HEK293 (cell line): ENCODE data around the gene PLEKHG2.

Source experiments
- BCL6B ChIP-seq: fragments of 450-650 bp; formaldehyde crosslinking; IDR thresholded peaks from 2 replicates; pipeline ENCODE4 v1.5.1; 2017; ENCODE audit warnings: missing biosample characterization, missing genetic modification characterization
- HIC1 ChIP-seq: fragments of 450-650 bp; formaldehyde crosslinking; IDR thresholded peaks from 2 replicates; pipeline ENCODE4 v1.5.1; 2016; ENCODE audit warnings: missing biosample characterization, missing genetic modification characterization
- IKZF3 ChIP-seq: fragments of 450-650 bp; IDR thresholded peaks from 2 replicates; pipeline ENCODE4 v1.5.0; 2018; ENCODE audit warnings: missing biosample characterization, mild to moderate bottlenecking, missing genetic modification characterization, moderate library complexity
- KLF16 ChIP-seq: fragments of 450-650 bp; formaldehyde crosslinking; IDR thresholded peaks from 2 replicates; pipeline ENCODE4 v1.5.1; 2017; ENCODE audit warnings: missing biosample characterization, missing genetic modification characterization
- PATZ1 ChIP-seq: fragments of 450-650 bp; formaldehyde crosslinking; IDR thresholded peaks from 2 replicates; pipeline ENCODE4 v1.5.1; 2016; ENCODE audit warnings: missing biosample characterization, missing genetic modification characterization
- PRDM1 ChIP-seq: fragments of 450-650 bp; formaldehyde crosslinking; IDR thresholded peaks from 2 replicates; pipeline ENCODE4; 2016; ENCODE audit warnings: missing biosample characterization, missing genetic modification characterization
- SALL2 ChIP-seq: fragments of 450-650 bp; formaldehyde crosslinking; IDR thresholded peaks from 2 replicates; pipeline ENCODE4 v1.5.0; 2017; ENCODE audit warnings: missing biosample characterization, mild to moderate bottlenecking, missing genetic modification characterization, borderline replicate concordance
- ZBTB11 ChIP-seq: fragments of 450-650 bp; formaldehyde crosslinking; conservative IDR thresholded peaks from 2 replicates; pipeline ENCODE4 v1.5.1; 2016; ENCODE audit warnings: low read depth, missing biosample characterization, missing genetic modification characterization
- ZBTB21 ChIP-seq: fragments of 450-650 bp; formaldehyde crosslinking; IDR thresholded peaks from 2 replicates; pipeline ENCODE4 v1.5.1; 2017; ENCODE audit warnings: missing biosample characterization, missing genetic modification characterization
- ZFP69B ChIP-seq: fragments of 450-650 bp; formaldehyde crosslinking; IDR thresholded peaks from 2 replicates; pipeline ENCODE4 v1.5.1; 2016; ENCODE audit warnings: missing biosample characterization, missing genetic modification characterization
- ZNF114 ChIP-seq: fragments of 450-650 bp; formaldehyde crosslinking; IDR thresholded peaks from 2 replicates; pipeline ENCODE4 v1.5.0; 2017; ENCODE audit warnings: missing biosample characterization, missing genetic modification characterization
- ZNF138 ChIP-seq: fragments of 450-650 bp; formaldehyde crosslinking; IDR thresholded peaks from 2 replicates; pipeline ENCODE4 v1.5.1; 2016; ENCODE audit warnings: missing biosample characterization, missing genetic modification characterization, borderline replicate concordance
- ZNF16 ChIP-seq: fragments of 450-650 bp; formaldehyde crosslinking; IDR thresholded peaks from 2 replicates; pipeline ENCODE4 v1.5.1; 2016; ENCODE audit warnings: low read depth, missing biosample characterization, missing genetic modification characterization
- ZNF175 ChIP-seq: fragments of 450-650 bp; formaldehyde crosslinking; IDR thresholded peaks from 2 replicates; pipeline ENCODE4 v1.5.1; 2016; ENCODE audit warnings: missing biosample characterization, missing genetic modification characterization
- ZNF223 ChIP-seq: fragments of 450-650 bp; formaldehyde crosslinking; IDR thresholded peaks from 2 replicates; pipeline ENCODE4 v1.5.1; 2016; ENCODE audit warnings: missing biosample characterization, missing genetic modification characterization
- ZNF366 ChIP-seq: fragments of 450-650 bp; formaldehyde crosslinking; conservative IDR thresholded peaks from 2 replicates; pipeline ENCODE4 v1.5.1; 2016; ENCODE audit warnings: missing biosample characterization, missing genetic modification characterization
- ZNF391 ChIP-seq: fragments of 450-650 bp; formaldehyde crosslinking; IDR thresholded peaks from 2 replicates; pipeline ENCODE4 v1.5.1; 2016; ENCODE audit warnings: low read depth, missing biosample characterization, missing genetic modification characterization, borderline replicate concordance
- ZNF513 ChIP-seq: fragments of 450-650 bp; IDR thresholded peaks from 2 replicates; pipeline ENCODE4 v1.5.1; 2018; ENCODE audit warnings: missing biosample characterization, missing genetic modification characterization
- ZNF530 ChIP-seq: fragments of 450-650 bp; formaldehyde crosslinking; IDR thresholded peaks from 2 replicates; pipeline ENCODE4 v1.5.1; 2016; ENCODE audit warnings: low read depth, missing biosample characterization, missing genetic modification characterization
- ZNF544 ChIP-seq: fragments of 450-650 bp; formaldehyde crosslinking; IDR thresholded peaks from 2 replicates; pipeline ENCODE4 v1.5.0; 2017; ENCODE audit warnings: missing biosample characterization, missing genetic modification characterization
- ZNF600 ChIP-seq: fragments of 450-650 bp; formaldehyde crosslinking; IDR thresholded peaks from 2 replicates; pipeline ENCODE4 v1.5.1; 2016; ENCODE audit warnings: missing biosample characterization, missing genetic modification characterization
- ZNF626 ChIP-seq: fragments of 450-650 bp; sonication (Bioruptor Pico); formaldehyde crosslinking; IDR thresholded peaks from 2 replicates; pipeline ENCODE4 v1.5.1; 2018; ENCODE audit warnings: missing biosample characterization, missing genetic modification characterization, inconsistent platforms
- ZNF629 ChIP-seq: fragments of 450-650 bp; formaldehyde crosslinking; IDR thresholded peaks from 2 replicates; pipeline ENCODE4 v1.5.1; 2017; ENCODE audit warnings: missing biosample characterization, missing genetic modification characterization
- ZNF670 ChIP-seq: fragments of 450-650 bp; formaldehyde crosslinking; IDR thresholded peaks from 2 replicates; pipeline ENCODE4 v1.5.1; 2016; ENCODE audit warnings: missing biosample characterization, missing genetic modification characterization, low read depth
- ZNF747 ChIP-seq: fragments of 450-650 bp; formaldehyde crosslinking; IDR thresholded peaks from 2 replicates; pipeline ENCODE4 v1.5.1; 2016; ENCODE audit warnings: missing biosample characterization, missing genetic modification characterization
- ZNF791 ChIP-seq: fragments of 450-650 bp; formaldehyde crosslinking; IDR thresholded peaks from 2 replicates; pipeline ENCODE4 v1.5.1; 2016; ENCODE audit warnings: missing biosample characterization, missing genetic modification characterization
- ZSCAN23 ChIP-seq: fragments of 450-650 bp; formaldehyde crosslinking; IDR thresholded peaks from 2 replicates; pipeline ENCODE4 v1.5.1; 2016; ENCODE audit warnings: missing biosample characterization, missing genetic modification characterization
- TF ChIP-seq, protein P1 (sequence below): fragments of 450-650 bp; formaldehyde crosslinking; IDR thresholded peaks from 2 replicates; pipeline ENCODE4 v1.5.1; 2016; ENCODE audit warnings: missing biosample characterization, missing genetic modification characterization

Gene PLEKHG2

DNA sequence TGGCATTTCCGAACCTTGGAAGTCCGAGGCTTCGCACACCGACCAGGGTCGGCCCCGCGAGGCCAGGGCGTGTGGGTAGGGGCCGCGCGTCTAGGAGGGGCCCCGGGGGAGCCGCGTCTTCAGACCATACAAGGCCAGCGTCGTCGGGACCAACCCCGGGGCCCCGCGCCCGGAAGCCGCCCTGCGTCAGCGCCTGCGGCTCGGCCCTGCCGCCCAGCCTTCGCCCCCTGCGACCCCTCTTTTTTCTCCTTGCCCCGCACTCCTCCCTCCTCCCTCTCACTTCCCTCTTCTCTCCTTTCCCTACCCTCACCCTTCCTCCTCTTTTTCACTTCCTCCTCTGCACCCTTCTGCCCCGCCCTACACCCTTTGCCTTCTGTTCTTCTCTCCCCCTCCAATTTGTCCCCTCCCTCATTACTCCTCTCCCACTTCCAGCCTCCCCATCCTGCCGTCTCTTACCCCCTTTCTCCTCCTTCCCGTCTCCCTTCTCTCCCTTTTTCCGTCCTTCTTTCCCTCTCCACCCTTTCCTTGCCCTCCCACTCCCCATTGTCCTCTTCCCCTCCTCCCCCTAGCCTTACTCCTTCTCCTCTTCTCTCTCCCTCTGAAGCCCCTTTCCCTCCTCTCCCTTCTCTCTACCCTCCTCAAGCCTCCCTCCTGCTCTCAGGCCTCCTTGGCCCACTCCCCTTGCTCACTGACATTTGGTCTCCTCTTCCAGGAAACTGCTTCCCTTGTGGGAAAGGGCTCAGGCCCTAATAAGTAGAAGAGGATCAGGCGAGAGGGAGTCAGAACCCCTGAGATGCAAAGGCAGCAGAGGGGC, 2.2 kb upstream of the PLEKHG2 start (continued):
- TF ChIP-seq ZFP69B (tag by site-specific recombination) (peak; percentile 88), ZNF544 (tag by site-specific recombination) (peak; percentile 24; the same call in 1 of the 2 replicates), ZNF600 (tag by site-specific recombination) (peak; percentile 79; the same call in 1 of the 2 replicates), ZNF513 (tag by site-specific recombination) (no peak), SALL2 (tag by site-specific recombination) (peak; percentile 98), ZSCAN23 (tag by site-specific recombination) (peak; percentile 92), ZNF223 (tag by site-specific recombination) (0 out of 2 replicates have a peak, but pooled peaks have one; percentile 78), ZNF391 (tag by site-specific recombination) (peak; percentile 97), ZNF175 (tag by site-specific recombination) (no peak), ZNF747 (tag by site-specific recombination) (no peak), ZBTB11 (tag by site-specific recombination) (peak; percentile 68), IKZF3 (tag by site-specific recombination) (0 out of 2 replicates have a peak, but pooled peaks have one; percentile 6), HIC1 (tag by site-specific recombination) (peak; percentile 93), ZBTB21 (peak; percentile 82), ZNF629 (peak; percentile 71), ZNF114 (tag by site-specific recombination) (no peak), PATZ1 (tag by site-specific recombination) (peak; percentile 98), ZNF16 (no peak), KLF16 (tag by site-specific recombination) (peak; percentile 92), ZNF791 (tag by site-specific recombination) (peak; percentile 90), PRDM1 (tag by site-specific recombination) (peak; percentile 100), ZNF530 (tag by site-specific recombination) (0 out of 2 replicates have a peak, but pooled peaks have one; percentile 66), ZNF138 (tag by site-specific recombination) (no peak), ZNF366 (tag by site-specific recombination) (peak; percentile 100), ZNF670 (tag by site-specific recombination) (no peak), BCL6B (tag by site-specific recombination) (no peak), ZNF626 (tag by site-specific recombination) (no peak)
- TF ChIP-seq, protein P1, sequence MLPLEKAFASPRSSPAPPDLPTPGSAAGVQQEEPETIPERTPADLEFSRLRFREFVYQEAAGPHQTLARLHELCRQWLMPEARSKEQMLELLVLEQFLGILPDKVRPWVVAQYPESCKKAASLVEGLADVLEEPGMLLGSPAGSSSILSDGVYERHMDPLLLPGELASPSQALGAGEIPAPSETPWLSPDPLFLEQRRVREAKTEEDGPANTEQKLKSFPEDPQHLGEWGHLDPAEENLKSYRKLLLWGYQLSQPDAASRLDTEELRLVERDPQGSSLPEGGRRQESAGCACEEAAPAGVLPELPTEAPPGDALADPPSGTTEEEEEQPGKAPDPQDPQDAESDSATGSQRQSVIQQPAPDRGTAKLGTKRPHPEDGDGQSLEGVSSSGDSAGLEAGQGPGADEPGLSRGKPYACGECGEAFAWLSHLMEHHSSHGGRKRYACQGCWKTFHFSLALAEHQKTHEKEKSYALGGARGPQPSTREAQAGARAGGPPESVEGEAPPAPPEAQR (tag by site-specific recombination), result peak; percentile 87
